Heart right ventricle (tissue), 16 donors: ENCODE results near the gene TLE3. TPM values are rescaled to one million over a fixed set of nuclear protein-coding genes. Genes with fewer than 3 reads are reported as not detected.

Source experiments
- ATAC-seq, 8 donors: fragments of 200-7000 bp; cut with Tn5 transposase; one replicate each; pipeline ENCODE4 v1.9.1; 2020; ENCODE audit warnings: mild to moderate bottlenecking in 8 of 8, moderate library complexity in 8 of 8, moderate number of reproducible peaks in 1 of 8
- DNase-seq, 2 donors: peaks; one replicate each; pipeline ENCODE4 v3.0.0-alpha.2; 2020
- H3K27ac ChIP-seq, 10 donors: fragments of 200-600 bp; sonication (generic) in 2 of 10; one replicate each; pipeline versions ENCODE4 v1.5.0 to v1.8.0; 2020 to 2022; ENCODE audit warnings: mild to moderate bottlenecking in 3 of 10
- H3K27me3 ChIP-seq, 7 donors: fragments of 200-600 bp; one replicate each; pipeline ENCODE4 v1.8.0; 2021 to 2022; ENCODE audit warnings: mild to moderate bottlenecking in 2 of 7
- H3K36me3 ChIP-seq, 9 donors: fragments of 200-600 bp; sonication (generic) in 1 of 9; one replicate each; pipeline versions ENCODE4 v1.5.0 to v1.8.0; 2020 to 2022; ENCODE audit warnings: mild to moderate bottlenecking in 2 of 9
- H3K4me1 ChIP-seq, 9 donors: fragments of 200-600 bp; sonication (generic) in 1 of 9; one replicate each; pipeline versions ENCODE4 v1.5.0 to v1.8.0; 2020 to 2022; ENCODE audit warnings: mild to moderate bottlenecking in 4 of 9
- H3K4me3 ChIP-seq, 10 donors: fragments of 200-600 bp; sonication (generic) in 2 of 10; one replicate each; pipeline versions ENCODE4 v1.5.0 to v1.8.0; 2020 to 2022; ENCODE audit warnings: mild to moderate bottlenecking in 7 of 10, moderate library complexity in 2 of 10
- H3K9me3 ChIP-seq, 11 donors: fragments of 200-600 bp in 10 of 11; sonication (generic) in 2 of 11; one replicate each; pipeline versions ENCODE4 v1.5.0 to v1.8.0; 2013 to 2022; ENCODE audit warnings: mild to moderate bottlenecking in 2 of 11, control low read depth in 1 of 11, moderate library complexity in 1 of 11
- CTCF ChIP-seq, 9 donors: fragments of 200-600 bp; sonication (generic) in 2 of 9; IDR thresholded peaks; one replicate each; pipeline versions ENCODE4 v1.5.0 to v1.8.0; 2021 to 2022; ENCODE audit warnings: antibody characterized with exemption in 9 of 9, mild to moderate bottlenecking in 5 of 9, moderate library complexity in 1 of 9
- WGBS, 2 donors: extraction: QIAGEN DNeasy Blood & Tissue Kit; methylation state at CpG; one replicate each; pipeline ENCODE4 v1.1.7; 2013; ENCODE audit warnings: inconsistent platforms in 1 of 2; 5-methylcytosine and 5-hydroxymethylcytosine counted together
- intact Hi-C, 10 donors: fragments of 100-400 bp; cut with DNase I; formaldehyde crosslinking; loops; one replicate each; pipeline versions ENCODE4 v1.11.1 to v1.14.2; 2022
- polyA plus RNA-seq, 2 donors: library from polyadenylated mRNA; stranded (reverse); fragments of 200-250 nt; gene quantifications; one replicate each; pipeline ENCODE4 v1.2.3, GENCODE V29; 2013
- total RNA-seq, 10 donors: library from RNA; stranded (reverse); fragmentation: NEBNext Ultra II Directional in 3 of 10; extraction: Animal tissue kit (Norgen Biotek cat#: 25700) in 3 of 10; gene quantifications; one replicate each; pipeline versions ENCODE4 v1.2.1 to v1.2.4, GENCODE V29; 2021 to 2023
- donor health status: Arrhythmogenic right ventricular cardiomyopathy.
- donor health status: ischemic (EF 13 %, LVEDD 7.1; RV severe dilation, severe dysfunction).
- donor health status: healthy with polysubstance abuse.
- donor health status: DM: no; HTN: yes; CAD: no.
- donor health status: DM: no; HTN: no; CAD: no.
- donor health status: ischemic (EF 25% LVEDD 6.9; RV normal size, moderate dysfunction).
- donor health status: ischemic (EF 25% LVEDD 5.7; RV mildly dilated, moderate dysfunction).
- donor health status: healthy.
- donor health status: DM: yes; HTN: yes; CAD: no.
- donor health status: Ischemic cardiomyopathy.
- donor health status: ischemic (EF 35%, LVEDD 5.7; RV mildly dilated, moderate dysfunction).
- donor health status: nonischemic (EF 11% LVEDD 7.7; RV severe dilation, severe dysfunction).
- donor health status: DM: yes; HTN: yes; CAD: no.
- donor health status: PGD.
- donor health status: ischemic (EF 29% LVEDD 5.4; RV normal size, mild dysfunction).
- donor health status: nonischemic (EF 23%, LVEDD 6.1; RV moderate dilation, normal function).

Gene TLE3
- total and polyA plus RNA-seq, 12 donors: 7.5 to 21.7 (median 12.6) TPM

GRCh38 chr15:70146162-70146561, 48.4 kb upstream of the TLE3 start:
- Histone ChIP-seq H3K27me3 (peaks cover 0 to 13% (median 5%) of the 10 kb centered on the region in 7 donors), H3K27ac (no peak overlapping the region), H3K36me3 (no peaks in the 10 kb centered on the region), H3K4me3 (no peak overlapping the region), H3K9me3 (no peaks in the 10 kb centered on the region), H3K4me1 (peaks cover 6 to 34% (median 26%) of the 10 kb centered on the region in 9 donors)
- intact Hi-C loops: no loop called here
- DNase-seq (no peak), ATAC-seq (no peak)
- no peak for TF ChIP-seq CTCF (IDR thresholded peaks at IDR 0.05)

- H3K27me3 ChIP-seq: peaks cover 0 to 13% (median 5%) of the 10 kb centered on the region in 7 donors
- no peaks in the 10 kb centered on the region for H3K9me3 ChIP-seq
- no peaks in the 10 kb centered on the region for H3K36me3 ChIP-seq
- ATAC-seq (no peak), DNase-seq (no peak)
- no peak for TF ChIP-seq CTCF (IDR thresholded peaks at IDR 0.05)
- intact Hi-C loops: no loop called here
- WGBS, 2 donors: 79 to 85% methylated on average over 5 of the region's 5 CpGs
- H3K27ac ChIP-seq: no peak overlapping the region
- peaks cover 12 to 43% (median 35%) of the 10 kb centered on the region in 9 donors for H3K4me1 ChIP-seq
- H3K4me3 ChIP-seq: no peak overlapping the region
Observed at GRCh38 chr15:70145261-70145660, 47.5 kb upstream of the TLE3 start.

- Histone ChIP-seq H3K9me3 (no peaks in the 10 kb centered on the region), H3K27ac (peak overlapping the region in 6 of 10 donors; percentile 0 to 70 (median 19)), H3K27me3 (peaks cover 0 to 32% (median 1%) of the 10 kb centered on the region in 7 donors), H3K36me3 (no peaks in the 10 kb centered on the region), H3K4me3 (peak overlapping the region in 2 of 10 donors; percentile 3 to 8), H3K4me1 (peaks cover 12 to 44% (median 37%) of the 10 kb centered on the region in 9 donors)
- 30 to 40% methylated on average over 24 of the region's 24 CpGs for WGBS, 2 donors
- TF ChIP-seq CTCF (IDR thresholded peaks at IDR 0.05): no peak
- DNase-seq: peak; percentile 67 to 71
- ATAC-seq: peak; percentile 30 to 92 (median 75)
- intact Hi-C loops: no loop called here
Observed at GRCh38 chr15:70142322-70143191, 44.8 kb upstream of the TLE3 start.

GRCh38 chr15:70142072-70142321, 44.3 kb upstream of the TLE3 start:
- H3K27me3 ChIP-seq: peaks cover 0 to 32% (median 0%) of the 10 kb centered on the region in 7 donors
- peaks cover 12 to 43% (median 37%) of the 10 kb centered on the region in 9 donors for H3K4me1 ChIP-seq
- ATAC-seq: no peak
- H3K36me3 ChIP-seq: no peaks in the 10 kb centered on the region
- no peak for TF ChIP-seq CTCF (IDR thresholded peaks at IDR 0.05)
- intact Hi-C loops: no loop called here
- peak overlapping the region in 2 of 10 donors; percentile 23 to 70 for H3K27ac ChIP-seq
- no peak for DNase-seq
- no peak overlapping the region for H3K4me3 ChIP-seq
- no peaks in the 10 kb centered on the region for H3K9me3 ChIP-seq
